SKM-1 treated with dmso at 0.1 percent for 144 hours (cell line): ENCODE data around the gene TNFAIP2.

Experiments
- DNase-seq: peaks from one replicate; lab custom pipeline; 2025; ENCODE audit not compliant: unreplicated experiment; lab: John Stamatoyannopoulos, UW

The TNFAIP2 gene

GRCh38 chr14:103185051-103186029 is 62.1 kb downstream of the TNFAIP2 start:
- DNase-seq, result peak; percentile 5

GRCh38 chr14:103186241-103186822 is 63.1 kb downstream of the TNFAIP2 start:
- DNase-seq, result no peak
